Anterior cingulate cortex (tissue), 58 donors: Measurements from ENCODE around the gene TEX10.
"Not testable (repeated sequence)": the region's sequence is repeated elsewhere in the genome, so short reads cannot be mapped to it uniquely, and the experiment has no call there.

Source experiments
- DNase-seq, 58 donors: peaks; one replicate each; lab custom pipeline; 2025; lab: John Stamatoyannopoulos, UW

The TEX10 gene

GRCh38 chr9:100351508-100351907, 1.2 kb downstream of the TEX10 start:
- DNase-seq, result no peak

GRCh38 chr9:100350188-100350587, 2.6 kb downstream of the TEX10 start:
- no peak for DNase-seq

- no peak for DNase-seq
Measured at GRCh38 chr9:100346836-100347235, 5.9 kb downstream of the TEX10 start.

- no peak for DNase-seq
Measured at GRCh38 chr9:100341889-100342288, 10.9 kb downstream of the TEX10 start.

GRCh38 chr9:100340224-100340623, 12.5 kb downstream of the TEX10 start:
- no peak for DNase-seq

GRCh38 chr9:100338736-100339135, 14.0 kb downstream of the TEX10 start:
- not testable (repeated sequence) for DNase-seq

- DNase-seq, result no peak
Measured at GRCh38 chr9:100324594-100325200, 28.0 kb downstream of the TEX10 start.

- peak in 6 of 58 donors; percentile 7 to 37 (median 14) for DNase-seq
Measured at GRCh38 chr9:100322954-100323536, 29.7 kb downstream of the TEX10 start.

GRCh38 chr9:100317706-100318105, 35.0 kb downstream of the TEX10 start:
- DNase-seq, result no peak

- DNase-seq, result no peak
Measured at GRCh38 chr9:100315561-100315960, 37.2 kb downstream of the TEX10 start.

- no peak for DNase-seq
Measured at GRCh38 chr9:100309992-100310391, 42.8 kb downstream of the TEX10 start.

- no peak for DNase-seq
Measured at GRCh38 chr9:100308965-100309564, 43.7 kb downstream of the TEX10 start.

- DNase-seq, result no peak
Measured at GRCh38 chr9:100307080-100307479, 45.7 kb downstream of the TEX10 start.

GRCh38 chr9:100306283-100306682, 46.5 kb downstream of the TEX10 start:
- no peak for DNase-seq

- no peak for DNase-seq
Measured at GRCh38 chr9:100303747-100304146, 49.0 kb downstream of the TEX10 start.

GRCh38 chr9:100298378-100298777, 54.4 kb downstream of the TEX10 start:
- DNase-seq, result no peak

- no peak for DNase-seq
Measured at GRCh38 chr9:100296407-100296806, 56.3 kb downstream of the TEX10 start.

- no peak for DNase-seq
Measured at GRCh38 chr9:100295240-100295639, 57.5 kb downstream of the TEX10 start.

- DNase-seq, result no peak
Measured at GRCh38 chr9:100294806-100295205, 57.9 kb downstream of the TEX10 start.

- no peak for DNase-seq
Measured at GRCh38 chr9:100294341-100294740, 58.4 kb downstream of the TEX10 start.

- DNase-seq, result no peak
Measured at GRCh38 chr9:100292414-100292813, 60.3 kb downstream of the TEX10 start.

- DNase-seq, result no peak
Measured at GRCh38 chr9:100290714-100291113, 62.0 kb downstream of the TEX10 start.
